Measurements from ENCODE around the gene GALNT17.
"Not testable (repeated sequence)": the region's sequence is repeated elsewhere in the genome, so short reads cannot be mapped to it uniquely, and the experiment has no call there.

The GALNT17 gene

GRCh38 chr7:71236230-71237105 lies 104.5 kb downstream of the GALNT17 start:
- no peak for DNase-seq (ENCODE audit: low read depth)

- no peak for DNase-seq (ENCODE audit: low read depth)
These were observed 106.0 kb downstream of the GALNT17 start for GRCh38 chr7:71237945-71238344.

- DNase-seq (ENCODE audit: low read depth): no peak
These were observed 106.8 kb downstream of the GALNT17 start for GRCh38 chr7:71238581-71239295.

GRCh38 chr7:71239586-71240268 lies 107.8 kb downstream of the GALNT17 start:
- no peak for DNase-seq (ENCODE audit: low read depth)

- no peak for DNase-seq (ENCODE audit: low read depth)
These were observed 111.9 kb downstream of the GALNT17 start for GRCh38 chr7:71243736-71244410.

GRCh38 chr7:71245038-71245437 lies 113.1 kb downstream of the GALNT17 start:
- DNase-seq (ENCODE audit: low read depth): no peak

GRCh38 chr7:71251706-71252105 lies 119.8 kb downstream of the GALNT17 start:
- no peak for DNase-seq (ENCODE audit: low read depth)

GRCh38 chr7:71254751-71255150 lies 122.8 kb downstream of the GALNT17 start:
- DNase-seq (ENCODE audit: low read depth): no peak

- no peak for DNase-seq (ENCODE audit: low read depth)
These were observed 123.7 kb downstream of the GALNT17 start for GRCh38 chr7:71255537-71256178.

GRCh38 chr7:71261066-71261465 lies 129.1 kb downstream of the GALNT17 start:
- no peak for DNase-seq (ENCODE audit: low read depth)

GRCh38 chr7:71262834-71263233 lies 130.9 kb downstream of the GALNT17 start:
- DNase-seq (ENCODE audit: low read depth): not testable (repeated sequence)

- DNase-seq (ENCODE audit: low read depth): no peak
These were observed 132.1 kb downstream of the GALNT17 start for GRCh38 chr7:71264005-71264404.

GRCh38 chr7:71266912-71267311 lies 135.0 kb downstream of the GALNT17 start:
- DNase-seq (ENCODE audit: low read depth): no peak

- no peak for DNase-seq (ENCODE audit: low read depth)
These were observed 136.0 kb downstream of the GALNT17 start for GRCh38 chr7:71267734-71268469.

GRCh38 chr7:71270558-71270957 lies 138.6 kb downstream of the GALNT17 start:
- no peak for DNase-seq (ENCODE audit: low read depth)

GRCh38 chr7:71271203-71271602 lies 139.3 kb downstream of the GALNT17 start:
- no peak for DNase-seq (ENCODE audit: low read depth)

- DNase-seq (ENCODE audit: low read depth): no peak
These were observed 140.9 kb downstream of the GALNT17 start for GRCh38 chr7:71272509-71273490.

- DNase-seq (ENCODE audit: low read depth): no peak
These were observed 146.3 kb downstream of the GALNT17 start for GRCh38 chr7:71278257-71278656.

GRCh38 chr7:71281261-71281660 lies 149.3 kb downstream of the GALNT17 start:
- DNase-seq (ENCODE audit: low read depth): no peak

- no peak for DNase-seq (ENCODE audit: low read depth)
These were observed 151.9 kb downstream of the GALNT17 start for GRCh38 chr7:71283802-71284201.
